Fibroblast of skin of back (primary cell): ENCODE data around the gene PLPP6.

ENCODE experiments used
- DNase-seq: peaks from one replicate; pipeline ENCODE4 v3.0.0-alpha.2; 2013

PLPP6 gene

GRCh38 chr9:4662989-4663792 is 1.1 kb downstream of the PLPP6 start:
- DNase-seq = no peak

- DNase-seq = no peak
Observed at GRCh38 chr9:4663956-4664355, 1.9 kb downstream of the PLPP6 start.

- DNase-seq = no peak
Observed at GRCh38 chr9:4665357-4665756, 3.3 kb downstream of the PLPP6 start.

- peak; percentile 47 for DNase-seq
Observed at GRCh38 chr9:4666042-4666699, 4.1 kb downstream of the PLPP6 start, which contains the start of gene SPATA6L. TSS of gene SPATA6L (minus strand) at chr9:4666480. CDS start at chr9:4666250, 230 bp downstream.

- DNase-seq = no peak
Observed at GRCh38 chr9:4667681-4668080, 5.6 kb downstream of the PLPP6 start.

- no peak for DNase-seq
Observed at GRCh38 chr9:4668604-4669003, 6.5 kb downstream of the PLPP6 start.

- DNase-seq = no peak
Observed at GRCh38 chr9:4669890-4670289, 7.8 kb downstream of the PLPP6 start.

GRCh38 chr9:4670591-4670990 is 8.5 kb downstream of the PLPP6 start:
- no peak for DNase-seq

GRCh38 chr9:4671737-4672136 is 9.6 kb downstream of the PLPP6 start:
- DNase-seq = no peak

- DNase-seq = peak; percentile 80
Observed at GRCh38 chr9:4674783-4675182, 12.7 kb downstream of the PLPP6 start.

- no peak for DNase-seq
Observed at GRCh38 chr9:4677392-4677791, 15.3 kb downstream of the PLPP6 start.

- no peak for DNase-seq
Observed at GRCh38 chr9:4678679-4679267, 16.7 kb downstream of the PLPP6 start.

- DNase-seq = peak; percentile 95
Observed at GRCh38 chr9:4679268-4680172, 17.4 kb downstream of the PLPP6 start, which contains the start of gene CDC37L1. TSS of gene CDC37L1 (plus strand) at chr9:4679569. CDS start at chr9:4679768, 199 bp downstream.

GRCh38 chr9:4680173-4680525 is 18.1 kb downstream of the PLPP6 start:
- no peak for DNase-seq

- DNase-seq = peak; percentile 66
Observed at GRCh38 chr9:4680750-4681149, 18.7 kb downstream of the PLPP6 start.

- no peak for DNase-seq
Observed at GRCh38 chr9:4684820-4685219, 22.7 kb downstream of the PLPP6 start.

- DNase-seq = no peak
Observed at GRCh38 chr9:4686112-4686511, 24.0 kb downstream of the PLPP6 start.

- no peak for DNase-seq
Observed at GRCh38 chr9:4686584-4686983, 24.5 kb downstream of the PLPP6 start.

- no peak for DNase-seq
Observed at GRCh38 chr9:4689021-4689420, 26.9 kb downstream of the PLPP6 start.

GRCh38 chr9:4689687-4690104 is 27.6 kb downstream of the PLPP6 start:
- no peak for DNase-seq

GRCh38 chr9:4690144-4690543 is 28.1 kb downstream of the PLPP6 start:
- DNase-seq = no peak

GRCh38 chr9:4691795-4692194 is 29.7 kb downstream of the PLPP6 start:
- DNase-seq = peak; percentile 13

GRCh38 chr9:4700091-4700490 is 38.0 kb downstream of the PLPP6 start:
- no peak for DNase-seq
